HG03342 (cell line): ENCODE results near the gene FGB.
A peak's percentile ranks its signal among the peaks of the same experiment; 100 is the strongest.

ENCODE experiments used
- ATAC-seq: cut with Tn5 transposase; IDR thresholded peaks from one replicate; pipeline ENCODE4 v1.9.1; 2021; ENCODE audit warnings: mild to moderate bottlenecking, moderate library complexity; ENCODE audit not compliant: unreplicated experiment

The FGB gene

DNA sequence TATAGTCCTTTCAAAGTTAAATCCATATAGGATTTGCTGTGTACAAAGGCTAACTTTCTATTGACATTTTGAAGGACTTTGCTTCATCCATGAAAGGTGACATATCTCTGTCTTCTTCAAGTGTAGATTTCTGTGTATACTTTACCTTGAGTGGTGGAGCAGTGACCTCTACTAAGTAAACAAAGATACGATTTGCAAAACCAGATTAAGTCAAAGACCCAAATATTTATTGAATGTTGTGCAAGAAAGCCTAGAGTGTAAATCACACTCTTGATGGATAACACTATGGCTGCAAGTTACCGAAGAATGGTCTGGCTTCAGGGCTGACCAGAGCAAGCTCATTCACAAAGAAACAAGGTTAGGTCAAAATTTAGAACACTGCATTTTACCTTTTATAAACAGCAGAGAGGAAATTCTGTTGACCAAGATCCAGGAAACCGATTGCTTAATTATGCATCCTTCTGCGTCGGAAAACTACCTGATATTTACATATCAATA is 55.1 kb downstream of the FGB start:
- ATAC-seq: no peak

DNA sequence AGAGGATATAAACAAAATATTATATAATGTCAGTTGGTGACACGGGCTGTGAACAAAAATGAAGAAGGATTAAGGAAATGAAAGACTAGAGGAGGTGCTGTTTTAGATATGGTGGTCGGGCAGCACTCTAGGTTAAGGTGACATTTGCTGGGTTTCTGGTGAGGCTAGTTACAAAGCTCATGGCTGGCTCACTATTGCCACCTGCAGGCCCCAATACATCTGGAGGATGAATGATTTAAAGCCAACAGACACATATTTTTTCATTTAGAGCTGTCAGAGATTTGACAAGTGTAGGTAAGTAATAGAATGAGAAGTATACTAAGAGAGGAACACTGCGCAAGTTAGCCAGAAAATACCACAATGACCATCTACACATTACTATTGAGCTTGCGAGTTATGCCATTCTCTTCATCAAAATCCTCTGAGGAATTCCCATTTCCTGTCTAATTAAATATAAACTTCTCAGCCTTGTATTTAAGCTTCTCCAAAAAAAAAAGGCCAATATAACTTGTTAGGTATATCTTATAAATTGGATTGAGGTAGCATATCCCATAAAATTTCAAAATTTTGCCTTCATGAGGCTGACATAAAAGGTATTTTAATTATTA is 56.0 kb downstream of the FGB start:
- peak; percentile 63 for ATAC-seq

DNA sequence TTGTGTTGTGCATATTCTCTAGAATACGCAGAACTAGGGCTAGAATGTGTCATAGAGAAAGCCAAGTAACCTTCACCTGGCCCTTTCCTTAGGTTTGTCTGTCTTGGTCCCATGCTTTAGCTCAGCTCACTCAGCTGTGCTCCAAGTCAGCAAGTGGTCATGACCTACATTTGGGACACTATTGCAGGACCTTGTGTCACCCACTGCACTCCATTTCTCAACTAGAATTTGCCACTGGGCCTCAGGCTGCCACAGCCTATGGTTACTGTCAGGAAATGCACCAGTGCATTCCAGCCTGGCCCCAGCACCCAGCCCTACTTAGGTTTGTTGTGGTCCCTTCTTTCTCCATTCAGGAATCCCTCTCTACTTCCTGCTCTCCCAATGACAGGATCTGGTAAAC is 57.3 kb downstream of the FGB start:
- ATAC-seq: no peak
